Stimulated activated CD8-positive, alpha-beta memory T cell treated with anti-CD3 and anti-CD28 coated beads, Interleukin-2, amount 100 ng/mL, for 48 hours (primary cell): ENCODE measurements around the gene SMAD3.
"Not testable (repeated sequence)": the region's sequence is repeated elsewhere in the genome, so short reads cannot be mapped to it uniquely, and the experiment has no call there.

ENCODE experiments used
- DNase-seq, 2 donors: peaks; one replicate each; pipeline ENCODE4 v3.0.0-alpha.2; 2020; ENCODE audit warnings: low read depth in 2 of 2

The SMAD3 gene

GRCh38 chr15:67109141-67110034 lies 44.0 kb downstream of the SMAD3 start:
- DNase-seq = no peak

- DNase-seq = no peak
Observed at GRCh38 chr15:67110361-67110781, 45.0 kb downstream of the SMAD3 start.

DNA sequence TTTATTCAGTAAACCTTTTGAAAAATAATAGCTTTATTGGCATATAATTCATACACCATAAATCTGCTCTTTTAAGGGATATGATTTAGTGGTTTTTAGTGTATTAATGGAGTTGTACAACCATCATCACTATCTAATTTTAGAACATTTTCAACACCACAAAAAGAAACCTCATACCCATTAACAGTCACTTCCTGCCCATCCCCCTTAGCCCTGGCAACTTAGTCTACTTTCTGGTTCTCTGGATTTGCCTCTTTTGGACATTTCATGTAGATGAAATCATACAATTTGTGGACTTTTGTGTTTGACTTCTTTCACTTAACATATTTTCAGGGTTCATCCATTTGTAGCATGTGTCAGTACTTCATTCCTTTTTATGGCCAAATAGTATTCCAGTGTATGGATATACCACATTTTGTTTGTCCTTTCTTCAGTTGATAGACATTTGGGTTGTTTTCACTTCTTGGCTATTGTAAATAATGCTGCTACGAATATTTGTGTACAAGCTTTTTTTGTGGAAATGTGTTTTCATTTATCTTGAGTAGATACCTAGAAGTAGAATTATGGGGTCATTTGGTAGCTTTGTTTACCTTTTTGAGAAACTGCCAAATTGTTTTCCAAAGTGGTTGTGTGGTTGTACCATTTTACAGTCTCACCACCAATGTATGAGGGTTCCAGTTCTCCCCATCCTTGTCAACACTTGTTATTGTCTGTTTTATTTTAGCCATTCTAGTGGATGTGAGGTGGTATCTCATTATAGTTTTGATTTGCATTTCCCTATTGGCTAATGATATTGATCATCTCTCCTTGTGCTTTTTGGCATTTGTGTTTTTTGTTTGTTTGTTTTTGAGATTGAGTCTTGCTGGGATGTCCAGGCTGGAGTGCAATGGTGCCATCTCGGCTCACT lies 45.8 kb downstream of the SMAD3 start:
- no peak for DNase-seq

- no peak for DNase-seq
Observed at GRCh38 chr15:67114046-67114445, 48.6 kb downstream of the SMAD3 start.

DNA sequence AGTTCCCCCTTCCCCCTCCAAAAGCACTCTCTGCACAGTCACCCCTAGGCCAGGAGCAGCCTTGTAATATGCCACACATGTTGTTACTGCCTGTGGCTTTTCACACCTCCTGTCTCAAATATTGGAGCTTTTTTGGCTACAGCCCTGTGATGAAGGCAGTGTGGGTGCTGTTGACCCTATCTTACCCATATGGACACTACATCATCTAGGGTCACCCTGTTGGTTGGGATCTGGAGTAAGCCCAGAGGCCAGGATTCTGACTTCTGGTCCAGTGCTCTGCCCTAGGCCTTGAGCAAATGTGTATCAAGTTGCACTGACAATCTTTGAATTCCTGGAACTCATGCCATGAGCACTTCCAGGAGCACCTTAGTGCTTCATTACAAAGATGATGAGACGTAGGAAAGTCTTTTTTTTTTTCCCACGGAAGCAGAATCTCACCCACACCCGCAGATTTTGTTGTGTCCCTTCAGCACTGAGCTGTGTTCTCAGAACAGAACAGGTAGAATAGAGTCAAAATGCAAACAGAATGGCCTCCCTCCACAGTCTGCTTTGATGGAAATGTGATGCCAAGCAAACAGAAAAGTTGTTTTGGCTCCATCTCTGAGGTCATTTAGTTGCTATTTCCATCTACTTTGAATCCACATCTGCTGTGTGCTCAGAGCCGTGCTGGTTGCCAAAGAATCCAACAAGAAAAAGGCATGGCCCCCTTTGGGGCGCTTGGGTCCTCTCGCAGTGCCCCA lies 49.6 kb downstream of the SMAD3 start:
- DNase-seq = no peak

DNA sequence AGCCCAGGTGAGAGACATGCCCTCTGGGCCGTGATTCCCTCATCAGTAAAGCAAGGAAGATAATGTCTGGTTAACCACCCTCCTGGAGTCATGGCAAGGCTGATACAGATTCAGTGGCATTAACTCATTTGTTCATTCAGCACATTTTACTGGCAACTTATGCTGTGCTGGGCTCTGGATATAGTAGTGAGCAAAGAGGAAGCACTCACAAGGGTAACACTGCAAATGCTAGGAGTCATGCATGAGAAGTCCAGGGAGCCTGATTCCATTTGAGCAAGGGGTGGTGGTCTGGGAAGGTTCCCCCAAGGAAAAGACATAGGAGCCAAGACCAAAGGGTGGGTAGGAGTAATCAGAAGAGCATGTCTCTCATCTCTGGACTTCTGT lies 50.2 kb downstream of the SMAD3 start:
- DNase-seq = no peak

- no peak for DNase-seq
Observed at GRCh38 chr15:67116742-67117141, 51.3 kb downstream of the SMAD3 start.

DNA sequence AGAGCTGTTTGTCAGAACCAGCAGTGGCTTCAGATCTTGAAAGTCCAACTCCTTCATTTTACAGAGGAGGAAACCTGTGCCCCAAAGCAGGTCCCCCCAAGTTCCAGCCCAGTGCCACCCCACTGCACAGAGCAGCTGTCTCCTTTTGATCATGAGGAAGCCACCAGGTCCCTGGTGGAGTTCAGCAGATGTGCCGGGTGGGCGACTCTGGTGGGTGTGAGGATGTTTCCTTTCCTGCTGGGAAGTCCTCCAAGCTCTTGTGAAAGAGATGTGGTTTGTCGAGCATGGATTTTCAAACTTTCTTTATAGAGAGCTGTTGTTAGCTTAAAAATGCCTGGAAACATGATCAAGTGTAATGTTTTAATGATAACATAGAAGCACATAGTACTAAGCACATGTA lies 52.0 kb downstream of the SMAD3 start:
- no peak for DNase-seq

DNA sequence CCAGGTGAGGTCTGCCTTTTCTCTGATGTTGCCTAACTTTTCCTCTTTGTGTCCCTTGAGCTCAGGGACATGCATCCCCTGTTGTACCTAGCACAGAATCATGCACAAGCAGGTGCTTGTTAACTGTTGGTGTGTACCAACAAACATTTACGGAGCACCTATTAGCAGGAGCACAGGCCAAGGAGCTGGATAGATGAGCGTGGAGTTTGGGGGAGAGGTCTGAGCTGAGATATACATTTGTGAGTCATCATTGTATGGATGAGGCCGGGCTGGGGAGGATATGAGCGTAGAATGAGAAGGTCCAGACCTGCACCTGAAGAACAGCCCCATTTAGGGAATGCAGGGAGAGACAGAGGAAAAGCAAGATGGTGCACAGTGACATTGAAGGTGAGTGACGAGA lies 53.4 kb downstream of the SMAD3 start:
- no peak for DNase-seq

GRCh38 chr15:67119238-67119846 lies 53.9 kb downstream of the SMAD3 start:
- DNase-seq = no peak

DNA sequence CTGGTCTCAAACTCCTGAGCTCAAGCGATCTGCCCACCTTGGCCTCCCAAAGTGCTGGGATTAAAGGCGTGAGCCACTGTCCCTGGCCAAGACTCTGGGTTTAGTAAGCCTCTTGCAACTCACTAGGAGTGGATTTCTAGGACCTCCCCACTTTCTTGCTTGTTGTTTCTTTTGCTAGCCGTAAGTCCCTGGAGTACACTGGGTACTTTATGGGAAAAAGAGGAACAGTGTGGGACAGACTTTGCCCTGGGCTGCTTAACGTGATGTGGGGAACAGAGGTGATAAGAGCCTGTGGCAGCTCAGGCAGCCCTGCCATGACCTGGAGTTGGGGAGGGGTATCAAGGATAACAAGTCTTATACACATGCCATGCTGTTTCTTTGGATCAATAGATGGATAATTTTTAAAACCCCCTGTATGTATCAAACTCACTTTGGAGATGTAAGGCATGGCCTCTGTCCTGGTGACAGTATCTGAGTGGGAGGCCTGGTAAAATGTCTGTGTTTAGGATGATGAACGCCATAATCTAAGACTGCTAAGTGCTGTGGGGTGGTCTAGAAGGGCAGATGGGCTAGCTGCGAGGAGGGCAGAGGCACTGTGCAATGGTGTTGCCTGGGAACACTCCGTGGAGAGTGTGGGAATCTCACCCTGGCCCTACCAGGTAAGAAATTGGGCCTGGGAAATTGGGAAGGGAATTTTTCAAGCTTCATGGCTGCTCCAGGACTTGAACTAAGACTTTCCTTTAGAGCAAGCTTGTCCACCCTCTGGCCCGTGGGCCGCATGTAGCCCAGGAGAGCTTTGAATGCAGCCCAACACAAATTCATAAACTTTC lies 54.8 kb downstream of the SMAD3 start:
- DNase-seq = no peak

DNA sequence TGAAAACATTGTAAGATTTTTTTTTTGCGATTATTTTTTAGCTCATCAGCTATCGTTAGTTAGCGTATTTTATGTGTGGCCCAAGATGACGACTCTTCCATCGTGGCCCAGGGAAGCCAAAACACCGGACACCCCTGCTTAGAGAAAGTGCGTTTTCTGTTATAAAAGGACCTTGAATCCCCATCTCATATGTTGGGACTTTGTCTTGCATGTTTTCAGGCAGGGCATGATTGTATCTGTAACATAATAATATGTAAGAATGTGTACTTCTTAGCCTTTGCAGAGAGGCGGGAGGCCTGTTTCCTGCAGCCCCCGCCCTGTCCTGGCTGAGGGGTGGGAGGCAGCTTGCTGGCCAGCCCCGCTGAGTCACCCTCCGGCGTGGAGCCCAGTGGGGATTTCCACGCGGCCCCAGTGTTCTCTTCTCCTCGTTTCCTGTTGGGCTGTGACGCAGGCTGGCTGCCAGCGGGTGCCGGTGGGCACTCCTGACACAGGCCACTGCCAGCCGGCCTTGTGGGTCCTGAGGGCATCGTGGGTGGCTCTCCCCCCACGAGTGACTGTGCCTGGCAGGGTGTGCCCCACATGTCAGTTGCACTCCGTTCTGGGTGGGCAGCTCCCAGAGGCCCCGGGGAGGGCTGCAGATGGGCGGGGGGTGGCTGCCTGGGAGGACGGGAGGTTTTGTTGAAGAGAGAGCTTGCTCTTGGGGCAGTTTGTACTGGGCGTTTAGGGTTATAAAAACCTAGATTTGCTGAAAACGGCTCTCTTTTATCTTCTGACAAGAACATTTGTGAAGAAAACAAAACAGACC lies 55.6 kb downstream of the SMAD3 start:
- DNase-seq = peak; percentile 77 to 81

GRCh38 chr15:67121644-67122605 lies 56.5 kb downstream of the SMAD3 start:
- DNase-seq = no peak

GRCh38 chr15:67122816-67123215 lies 57.4 kb downstream of the SMAD3 start:
- DNase-seq = not testable (repeated sequence)

DNA sequence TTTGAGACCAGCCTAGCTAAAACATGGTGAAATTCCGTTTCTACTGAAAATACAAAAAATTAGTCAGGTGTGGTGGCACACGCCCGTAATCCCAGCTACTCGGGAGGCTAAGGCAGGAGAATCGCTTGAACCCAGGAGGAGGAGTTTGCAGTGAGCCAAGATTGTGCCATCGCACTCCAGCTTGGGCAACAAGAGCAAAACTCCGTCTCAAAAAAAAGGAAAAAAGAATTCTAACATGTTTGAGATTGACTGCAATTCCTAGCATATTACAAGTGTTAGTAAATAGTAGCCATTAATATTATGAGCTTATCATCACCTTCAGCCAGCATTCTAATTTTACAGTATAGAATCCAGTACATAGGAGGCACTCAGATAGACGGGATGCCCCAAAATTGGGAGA lies 57.9 kb downstream of the SMAD3 start:
- not testable (repeated sequence) for DNase-seq

DNA sequence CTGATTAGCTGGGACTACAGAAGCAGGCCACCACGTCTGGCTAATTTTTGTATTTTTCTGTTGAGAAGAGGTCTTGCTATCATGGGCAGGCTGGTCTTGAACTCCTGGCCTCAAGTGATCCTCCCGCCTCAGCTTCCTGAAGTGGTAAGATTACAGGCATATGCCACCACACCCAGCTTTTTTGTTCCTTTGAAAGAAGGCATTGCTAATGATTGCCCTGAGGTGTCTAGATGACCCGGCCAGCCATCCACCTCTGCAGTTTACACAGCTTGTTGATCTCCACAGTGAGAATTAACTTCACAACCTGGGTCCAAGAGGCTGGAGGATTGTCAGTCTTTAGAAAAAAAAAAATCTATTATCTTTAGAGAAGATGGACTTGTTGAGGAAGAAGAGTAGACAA lies 58.7 kb downstream of the SMAD3 start:
- DNase-seq = no peak

GRCh38 chr15:67124911-67125588 lies 59.6 kb downstream of the SMAD3 start:
- no peak for DNase-seq
